HEK293 (cell line): ENCODE results near the gene MAPT.

Experiments used
- CTCF ChIA-PET: fragments of 350-600 bp; formaldehyde crosslinking; extraction: SDS; loops from one replicate; lab custom pipeline; 2021; ENCODE audit warnings: antibody characterized with exemption; lab: Yijun Ruan, JAX
- POLR2A ChIA-PET: fragments of 300-600 bp; formaldehyde crosslinking; extraction: SDS; loops from one replicate; lab custom pipeline; 2020; ENCODE audit warnings: antibody characterized with exemption, inconsistent platforms; lab: Yijun Ruan, JAX
- H3K27ac ChIP-seq: fragments of 200-500 bp; sonication (Bioruptor generic); 2 replicates; pipeline ENCODE4 v1.5.1; 2014; ENCODE audit warnings: low read depth, low read length, control low read depth, inconsistent platforms; ENCODE audit errors: extremely low read depth
- H3K36me3 ChIP-seq, 2 experiments: fragments of 200-500 bp in 1 of 2; sonication (Bioruptor generic) in 1 of 2; 1 replicate in 1 of 2; 2 replicates in 1 of 2; pipeline ENCODE4 v1.5.1; 2014 to 2017; ENCODE audit warnings: inconsistent platforms in 2 of 2, low read length in 2 of 2; ENCODE audit not compliant: control insufficient read depth in 2 of 2, insufficient read depth in 1 of 2
- H3K4me1 ChIP-seq: fragments of 200-500 bp; sonication (Bioruptor generic); 2 replicates; pipeline ENCODE4 v1.5.1; 2014; ENCODE audit warnings: mild to moderate bottlenecking, low read length, inconsistent platforms; ENCODE audit not compliant: control insufficient read depth, insufficient read depth
- H3K4me3 ChIP-seq: 2 replicates; pipeline ENCODE4 v1.5.1; 2011; ENCODE audit warnings: low read depth, mild to moderate bottlenecking, control low read depth, low read length, moderate library complexity
- H3K9me3 ChIP-seq: fragments of 200-500 bp; sonication (Bioruptor generic); 2 replicates; pipeline ENCODE4 v1.5.1; 2014; ENCODE audit warnings: low read depth, low read length, inconsistent platforms; ENCODE audit not compliant: control insufficient read depth, insufficient read depth
- CTCF ChIP-seq: fragments of 450-650 bp; formaldehyde crosslinking; IDR thresholded peaks from 2 replicates; pipeline ENCODE4 v1.5.1; 2016; ENCODE audit warnings: missing biosample characterization, missing genetic modification characterization
- HOXA7 ChIP-seq: sonication (generic); formaldehyde crosslinking; IDR thresholded peaks from 2 replicates; pipeline ENCODE4 v1.8.1; 2022; ENCODE audit warnings: missing genetic modification reagents, borderline replicate concordance
- PATZ1 ChIP-seq: fragments of 450-650 bp; formaldehyde crosslinking; IDR thresholded peaks from 2 replicates; pipeline ENCODE4 v1.5.1; 2016; ENCODE audit warnings: missing biosample characterization, missing genetic modification characterization
- PRDM2 ChIP-seq: fragments of 450-650 bp; formaldehyde crosslinking; IDR thresholded peaks from 2 replicates; pipeline ENCODE4 v1.5.1; 2016; ENCODE audit warnings: missing biosample characterization, missing genetic modification characterization, borderline replicate concordance
- REST ChIP-seq: fragments of 450-650 bp; formaldehyde crosslinking; IDR thresholded peaks from 2 replicates; pipeline ENCODE4 v1.5.1; 2016; ENCODE audit warnings: missing biosample characterization, missing genetic modification characterization
- ZNF138 ChIP-seq: fragments of 450-650 bp; formaldehyde crosslinking; IDR thresholded peaks from 2 replicates; pipeline ENCODE4 v1.5.1; 2016; ENCODE audit warnings: missing biosample characterization, missing genetic modification characterization, borderline replicate concordance
- ZNF248 ChIP-seq: fragments of 450-650 bp; formaldehyde crosslinking; IDR thresholded peaks from 2 replicates; pipeline ENCODE4 v1.5.1; 2017; ENCODE audit warnings: missing biosample characterization, missing genetic modification characterization
- ZNF26 ChIP-seq: fragments of 450-650 bp; formaldehyde crosslinking; IDR thresholded peaks from 2 replicates; pipeline ENCODE4 v1.5.1; 2016; ENCODE audit warnings: missing biosample characterization, missing genetic modification characterization
- ZNF350 ChIP-seq: fragments of 450-650 bp; formaldehyde crosslinking; IDR thresholded peaks from 2 replicates; pipeline ENCODE4 v1.5.0; 2017; ENCODE audit warnings: missing biosample characterization, mild to moderate bottlenecking, missing genetic modification characterization
- ZNF362 ChIP-seq: fragments of 450-650 bp; formaldehyde crosslinking; IDR thresholded peaks from 2 replicates; pipeline ENCODE4 v1.5.1; 2016; ENCODE audit warnings: missing biosample characterization, missing genetic modification characterization
- ZNF394 ChIP-seq: fragments of 450-650 bp; formaldehyde crosslinking; IDR thresholded peaks from 2 replicates; pipeline ENCODE4 v1.5.1; 2016; ENCODE audit warnings: missing biosample characterization, missing genetic modification characterization, mild to moderate bottlenecking, moderate library complexity, borderline replicate concordance
- ZNF433 ChIP-seq: fragments of 450-650 bp; formaldehyde crosslinking; IDR thresholded peaks from 2 replicates; pipeline ENCODE4 v1.5.1; 2016; ENCODE audit warnings: missing biosample characterization, missing genetic modification characterization, low read depth
- ZNF704 ChIP-seq: fragments of 450-650 bp; formaldehyde crosslinking; IDR thresholded peaks from 2 replicates; pipeline ENCODE4 v1.5.1; 2016; ENCODE audit warnings: missing biosample characterization, missing genetic modification characterization

The MAPT gene

GRCh38 chr17:46036491-46036890, 142.1 kb downstream of the MAPT start:
- no peak overlapping the region for H3K27ac ChIP-seq
- CTCF ChIA-PET = interaction anchor here (0.7 to 4.9 kb wide), 4 partner anchors 7 to 1045 kb away, joined by 4 to 39 read pairs (median 6); partner anchors contain the start of gene KANSL1
- no peaks in the 10 kb centered on the region for H3K9me3 ChIP-seq
- TF ChIP-seq ZNF248 = no peak
- no peak for TF ChIP-seq REST (tag by site-specific recombination)
- no peak for TF ChIP-seq ZNF362 (tag by site-specific recombination)
- TF ChIP-seq, all 188 proteins: peak for 0
- POLR2A ChIA-PET = no interaction called here
- H3K4me3 ChIP-seq = no peak overlapping the region
- H3K4me1 ChIP-seq = no peaks in the 10 kb centered on the region
- peaks cover 76 to 100% of the 10 kb centered on the region in 2 experiments for H3K36me3 ChIP-seq

GRCh38 chr17:46037722-46038255, 143.4 kb downstream of the MAPT start:
- POLR2A ChIA-PET = interaction anchor here (0.6 kb wide), 1 partner anchor 45 kb away, joined by 4 read pairs; no protein-coding TSS in a partner anchor
- CTCF ChIA-PET = interaction anchor here (0.7 to 1.1 kb wide), 3 partner anchors 42 to 175 kb away, joined by 4 read pairs; partner anchors contain the start of gene KANSL1
- H3K36me3 ChIP-seq = peaks cover 82 to 97% of the 10 kb centered on the region in 2 experiments
- H3K9me3 ChIP-seq = no peaks in the 10 kb centered on the region
- no peaks in the 10 kb centered on the region for H3K4me1 ChIP-seq
- no peak overlapping the region for H3K27ac ChIP-seq
- H3K4me3 ChIP-seq = no peak overlapping the region
- TF ChIP-seq ZNF26 (no peak), PATZ1 (tag by site-specific recombination) (no peak), CTCF (tag by site-specific recombination) (no peak), HOXA7 (no peak), ZNF704 (no peak), ZNF394 (tag by site-specific recombination) (no peak), ZNF138 (no peak), ZNF433 (no peak), ZNF350 (tag by site-specific recombination) (no peak), PRDM2 (no peak)
